Endothelial cell of umbilical vein (primary cell): ENCODE data around the gene GNAI1. TPM values are rescaled to one million over a fixed set of nuclear protein-coding genes. Genes with fewer than 3 reads are reported as not detected.

Experiments used
- BruUV-seq: library from RNA; stranded (reverse); fragments of 400-500 nt; replicated peaks from 2 replicates; lab custom pipeline; 2021; lab: Mats Ljungman, UMichigan
- CTCF ChIA-PET: fragments of 300-600, 350-600 bp; sonication (Branson Sonifier 250); formaldehyde crosslinking; loops from one replicate; lab custom pipeline; 2021; ENCODE audit warnings: antibody characterized with exemption, inconsistent platforms; lab: Charles Lee
- POLR2A ChIA-PET: fragments of 300-600, 350-600 bp; sonication (Branson Sonifier 250); formaldehyde crosslinking; loops from one replicate; lab custom pipeline; 2021; ENCODE audit warnings: antibody characterized with exemption, inconsistent platforms; lab: Charles Lee
- DNase-seq: peaks from one replicate; pipeline ENCODE4 v3.0.0-alpha.2; 2011; ENCODE audit warnings: low read depth, low spot score
- FAIRE-seq: peaks from 2 replicates; lab custom pipeline; 2011; peaks lifted over from hg19 to GRCh38; lab: Jason Lieb, UNC
- H2AFZ ChIP-seq: 2 replicates; pipeline ENCODE4 v1.6.0; 2012; ENCODE audit warnings: low read depth, low read length, control low read depth, inconsistent platforms
- H3K27ac ChIP-seq: 2 replicates; pipeline ENCODE4 v1.5.1; 2011; ENCODE audit warnings: low read depth, mild to moderate bottlenecking, control low read depth, low read length, moderate library complexity; ENCODE audit not compliant: insufficient read depth
- H3K27me3 ChIP-seq, 2 experiments: 2 replicates each; pipeline versions ENCODE4 v1.6.0 to v1.6.1; 2011; ENCODE audit warnings: low read length in 2 of 2, mixed read lengths in 1 of 2; ENCODE audit not compliant: control insufficient read depth in 2 of 2, insufficient read depth in 2 of 2
- H3K36me3 ChIP-seq, 2 experiments: 2 replicates in 1 of 2; 3 replicates in 1 of 2; pipeline ENCODE4 v1.5.1; 2011; ENCODE audit warnings: low read length in 2 of 2, mild to moderate bottlenecking in 1 of 2, moderate library complexity in 1 of 2; ENCODE audit not compliant: control insufficient read depth in 2 of 2, insufficient read depth in 2 of 2; ENCODE audit errors: extremely low read depth in 1 of 2
- H3K4me1 ChIP-seq: 3 replicates; pipeline ENCODE4 v1.5.1; 2011; ENCODE audit warnings: mild to moderate bottlenecking, low read length; ENCODE audit not compliant: control insufficient read depth, insufficient read depth; ENCODE audit errors: extremely low read depth
- H3K4me2 ChIP-seq: 2 replicates; pipeline ENCODE4 v1.6.1; 2011; ENCODE audit warnings: low read length, control low read depth, mixed read lengths; ENCODE audit not compliant: insufficient read depth
- H3K4me3 ChIP-seq, 3 experiments: fragments of 200-600 bp in 1 of 3; sonication (generic), shearing (Covaris generic) in 1 of 3; replicated peaks in 1 of 3; 2 replicates each; pipeline ENCODE4 v1.5.1; 2011 to 2016; ENCODE audit warnings: control low read depth in 3 of 3, low read length in 3 of 3, mild to moderate bottlenecking in 2 of 3, inconsistent platforms in 1 of 3, low read depth in 1 of 3, moderate library complexity in 1 of 3; ENCODE audit not compliant: insufficient read depth in 1 of 3
- H3K79me2 ChIP-seq: 2 replicates; pipeline ENCODE4 v1.6.0; 2012; ENCODE audit warnings: low read length, inconsistent platforms; ENCODE audit not compliant: control insufficient read depth, insufficient read depth
- H3K9ac ChIP-seq: replicated peaks from 2 replicates; pipeline ENCODE3; 2011; ENCODE audit warnings: low read length, control low read depth; ENCODE audit not compliant: insufficient read depth; ENCODE audit errors: extremely low read depth
- H3K9me1 ChIP-seq: replicated peaks from 3 replicates; pipeline ENCODE4 v1.6.0; 2011; ENCODE audit warnings: mild to moderate bottlenecking, low read length; ENCODE audit not compliant: control insufficient read depth, insufficient read depth; ENCODE audit errors: extremely low read depth
- H3K9me3 ChIP-seq: replicated peaks from 2 replicates; pipeline ENCODE4 v1.5.1; 2012; ENCODE audit warnings: low read length, inconsistent platforms; ENCODE audit not compliant: control insufficient read depth, insufficient read depth
- H4K20me1 ChIP-seq: replicated peaks from 2 replicates; pipeline ENCODE3; 2011; ENCODE audit warnings: mild to moderate bottlenecking, low read length; ENCODE audit not compliant: control insufficient read depth, insufficient read depth; ENCODE audit errors: extremely low read depth
- EZH2 ChIP-seq: IDR thresholded peaks from 2 replicates; pipeline ENCODE4 v1.6.1; 2012; ENCODE audit warnings: borderline replicate concordance, low read depth, mild to moderate bottlenecking, moderate library complexity, low read length, inconsistent platforms; ENCODE audit not compliant: severe bottlenecking
- FOS ChIP-seq: IDR thresholded peaks from 2 replicates; pipeline ENCODE4 v1.6.1; 2011; ENCODE audit warnings: mild to moderate bottlenecking, low read length, moderate library complexity, borderline replicate concordance; ENCODE audit not compliant: insufficient read depth
- GATA2 ChIP-seq: IDR thresholded peaks from 2 replicates; pipeline ENCODE4 v1.7.0; 2011; ENCODE audit warnings: low read depth, mild to moderate bottlenecking, moderate library complexity, mixed read lengths, low read length; ENCODE audit not compliant: insufficient read length, insufficient read depth
- JUN ChIP-seq: IDR thresholded peaks from 2 replicates; pipeline ENCODE4 v1.6.1; 2011; ENCODE audit warnings: borderline replicate concordance, low read depth; ENCODE audit not compliant: insufficient read length, insufficient read depth
- MYC ChIP-seq: IDR thresholded peaks from one replicate; pipeline ENCODE4 v1.6.1; 2011; ENCODE audit warnings: mild to moderate bottlenecking, low read depth, low read length
- POLR2A ChIP-seq: IDR thresholded peaks from 2 replicates; pipeline ENCODE4 v1.6.1; 2012; ENCODE audit warnings: low read depth, mild to moderate bottlenecking, control low read depth, low read length
- POLR2AphosphoS5 ChIP-seq: IDR thresholded peaks from 2 replicates; pipeline ENCODE4 v1.6.1; 2012; ENCODE audit warnings: low read depth, mild to moderate bottlenecking, control low read depth, low read length, moderate library complexity; ENCODE audit not compliant: insufficient read depth
- dilution Hi-C: fragments of 300-500 bp; cut with MboI; formaldehyde crosslinking; loops from one replicate; pipeline ENCODE4 v1.15.0; 2019; ENCODE audit warnings: low sequenced_read_pairs; ENCODE audit not compliant: extremely low pct_ligation_motif_present
- intact Hi-C: fragments of 100-400 bp; cut with micrococcal nuclease; formaldehyde crosslinking; loops from one replicate; pipeline ENCODE4 v1.10.0; 2022
- polyA plus RNA-seq, 4 experiments: library from polyadenylated mRNA; depleted of rRNA in 3 of 4; stranded (reverse) in 3 of 4; unstranded in 1 of 4; fragments of >200 nt; gene quantifications; 2 replicates each; pipeline versions ENCODE4 v1.2.1 to v1.2.3, GENCODE V29; 2011 to 2012; ENCODE audit warnings: missing spikeins in 1 of 4
- total RNA-seq: library from RNA; stranded (reverse); gene quantifications from 2 replicates; pipeline ENCODE4 v1.2.3, GENCODE V29; 2021
- TF ChIP-seq, protein P1 (sequence below), 2 donors: IDR thresholded peaks; 1 replicate in 1 of 2; 2 replicates in 1 of 2; pipeline ENCODE4 v1.5.1; 2011; ENCODE audit warnings: low read length in 2 of 2, mild to moderate bottlenecking in 2 of 2, moderate library complexity in 2 of 2, control low read depth in 1 of 2, inconsistent platforms in 1 of 2, low read depth in 1 of 2; ENCODE audit not compliant: insufficient read depth in 1 of 2; ENCODE audit errors: extremely low read depth in 1 of 2
- TF ChIP-seq, protein P2 (sequence below): IDR thresholded peaks from 2 replicates; pipeline ENCODE4 v1.6.1; 2011; ENCODE audit not compliant: insufficient read depth, insufficient read length

Gene GNAI1
- total and polyA plus RNA-seq, 2 donors (not counting 3 experiments of a cell fraction or from before 2014, with no cell fraction given) = 7.5 to 15.0 TPM

DNA sequence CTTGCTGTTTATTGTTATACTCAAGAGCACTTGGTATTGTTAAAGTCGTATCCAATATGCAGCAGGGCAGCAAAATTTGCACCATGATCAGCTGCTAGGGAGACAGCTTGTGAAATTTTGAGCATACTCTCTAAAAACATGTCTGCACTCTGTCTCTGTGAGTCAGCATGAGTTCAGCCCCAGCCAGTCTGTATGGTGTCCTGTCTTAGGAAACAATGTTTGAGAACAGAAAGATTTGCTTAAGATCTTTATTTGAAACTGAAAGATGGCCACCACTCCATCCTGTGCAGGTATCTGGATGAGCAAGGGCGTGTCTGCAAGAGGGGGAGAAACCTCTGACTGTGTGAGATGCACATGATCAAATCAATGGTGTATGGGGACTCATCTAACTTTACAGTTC is 97.1 kb downstream of the GNAI1 start:
- dilution Hi-C loops = no loop called here
- H3K4me1 ChIP-seq = no peaks in the 10 kb centered on the region
- no peak overlapping the region for H3K4me2 ChIP-seq
- no peak overlapping the region for H3K27ac ChIP-seq
- H4K20me1 ChIP-seq = no peaks in the 10 kb centered on the region
- no peaks in the 10 kb centered on the region for H3K36me3 ChIP-seq
- peak; percentile 45 for TF ChIP-seq FOS
- TF ChIP-seq, protein P1, sequence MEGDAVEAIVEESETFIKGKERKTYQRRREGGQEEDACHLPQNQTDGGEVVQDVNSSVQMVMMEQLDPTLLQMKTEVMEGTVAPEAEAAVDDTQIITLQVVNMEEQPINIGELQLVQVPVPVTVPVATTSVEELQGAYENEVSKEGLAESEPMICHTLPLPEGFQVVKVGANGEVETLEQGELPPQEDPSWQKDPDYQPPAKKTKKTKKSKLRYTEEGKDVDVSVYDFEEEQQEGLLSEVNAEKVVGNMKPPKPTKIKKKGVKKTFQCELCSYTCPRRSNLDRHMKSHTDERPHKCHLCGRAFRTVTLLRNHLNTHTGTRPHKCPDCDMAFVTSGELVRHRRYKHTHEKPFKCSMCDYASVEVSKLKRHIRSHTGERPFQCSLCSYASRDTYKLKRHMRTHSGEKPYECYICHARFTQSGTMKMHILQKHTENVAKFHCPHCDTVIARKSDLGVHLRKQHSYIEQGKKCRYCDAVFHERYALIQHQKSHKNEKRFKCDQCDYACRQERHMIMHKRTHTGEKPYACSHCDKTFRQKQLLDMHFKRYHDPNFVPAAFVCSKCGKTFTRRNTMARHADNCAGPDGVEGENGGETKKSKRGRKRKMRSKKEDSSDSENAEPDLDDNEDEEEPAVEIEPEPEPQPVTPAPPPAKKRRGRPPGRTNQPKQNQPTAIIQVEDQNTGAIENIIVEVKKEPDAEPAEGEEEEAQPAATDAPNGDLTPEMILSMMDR (IDR thresholded peaks at IDR 0.05; ENCODE audit: extremely low read depth in 1 of 2, insufficient read depth in 1 of 2, low read depth in 1 of 2, low read length in 2 of 2) = no peak
- no peak for TF ChIP-seq POLR2AphosphoS5
- no peak for TF ChIP-seq GATA2
- TF ChIP-seq MYC = no peak
- TF ChIP-seq, protein P2, sequence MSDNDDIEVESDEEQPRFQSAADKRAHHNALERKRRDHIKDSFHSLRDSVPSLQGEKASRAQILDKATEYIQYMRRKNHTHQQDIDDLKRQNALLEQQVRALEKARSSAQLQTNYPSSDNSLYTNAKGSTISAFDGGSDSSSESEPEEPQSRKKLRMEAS = no peak
- no peak for TF ChIP-seq EZH2
- TF ChIP-seq POLR2A = no peak
- TF ChIP-seq JUN = no peak
- CTCF ChIA-PET = interaction anchor here (0.9 to 2.8 kb wide), 2 partner anchors 97 to 160 kb away, joined by 3 to 10 read pairs; partner anchors contain the start of gene GNAI1
- no peak for DNase-seq
- H3K27me3 ChIP-seq = no peaks in the 10 kb centered on the region
- H3K79me2 ChIP-seq = no peaks in the 10 kb centered on the region
- POLR2A ChIA-PET = no interaction called here
- no peak for FAIRE-seq
- no peak overlapping the region for H3K9ac ChIP-seq
- no peak overlapping the region for H3K4me3 ChIP-seq
- H3K9me1 ChIP-seq = no peaks in the 10 kb centered on the region
- H3K9me3 ChIP-seq = no peaks in the 10 kb centered on the region
- intact Hi-C loops = no loop called here
- no TSS peak for BruUV-seq
- no peak overlapping the region for H2AFZ ChIP-seq
